H9 (cell line): ENCODE results near the gene AGXT. TPM values are rescaled to one million over a fixed set of nuclear protein-coding genes. Genes with fewer than 3 reads are reported as not detected.

ENCODE experiments used
- DNase-seq: peaks from one replicate; pipeline ENCODE4 v3.0.0-alpha.2; 2017
- H2AFZ ChIP-seq: one replicate; pipeline ENCODE4 v1.6.1; 2013; ENCODE audit warnings: mild to moderate bottlenecking, low read length, control low read depth, moderate library complexity
- H2AK5ac ChIP-seq: 2 replicates; pipeline ENCODE4 v1.6.1; 2013; ENCODE audit warnings: low read length, control low read depth, mixed read lengths; ENCODE audit not compliant: insufficient read length
- H2BK120ac ChIP-seq: one replicate; pipeline ENCODE4 v1.6.1; 2013; ENCODE audit warnings: low read depth, mild to moderate bottlenecking, low read length, control low read depth, inconsistent platforms; ENCODE audit not compliant: poor library complexity, severe bottlenecking
- H2BK12ac ChIP-seq: 2 replicates; pipeline ENCODE4 v1.6.1; 2013; ENCODE audit warnings: low read length, control low read depth, mixed read lengths, low read depth; ENCODE audit not compliant: insufficient read length
- H2BK15ac ChIP-seq: 2 replicates; pipeline ENCODE4 v1.6.1; 2013; ENCODE audit warnings: low read depth, low read length, control low read depth
- H2BK20ac ChIP-seq: one replicate; pipeline ENCODE4 v1.6.1; 2013; ENCODE audit warnings: low read depth, mild to moderate bottlenecking, low read length, control low read depth, inconsistent platforms; ENCODE audit not compliant: poor library complexity, severe bottlenecking
- H2BK5ac ChIP-seq: 2 replicates; pipeline ENCODE4 v1.6.1; 2013; ENCODE audit warnings: low read length, control low read depth, mixed read lengths; ENCODE audit not compliant: insufficient read length
- H3K14ac ChIP-seq: 2 replicates; pipeline ENCODE4 v1.6.1; 2013; ENCODE audit warnings: low read length, control low read depth; ENCODE audit not compliant: insufficient read depth
- H3K18ac ChIP-seq: 2 replicates; pipeline ENCODE4 v1.6.1; 2013; ENCODE audit warnings: low read depth, mild to moderate bottlenecking, mixed read lengths, low read length, control low read depth; ENCODE audit not compliant: insufficient read length
- H3K23ac ChIP-seq: 2 replicates; pipeline ENCODE4 v1.6.1; 2013; ENCODE audit warnings: low read length, control low read depth, mixed read lengths, low read depth; ENCODE audit not compliant: insufficient read length
- H3K23me2 ChIP-seq: 2 replicates; pipeline ENCODE4 v1.6.1; 2013; ENCODE audit warnings: low read depth, mild to moderate bottlenecking, mixed read lengths, low read length, control low read depth; ENCODE audit not compliant: insufficient read length, poor library complexity, severe bottlenecking
- H3K27ac ChIP-seq: 2 replicates; pipeline ENCODE4 v1.5.1; 2013; ENCODE audit warnings: low read length, control low read depth, mixed read lengths, low read depth; ENCODE audit not compliant: insufficient read length
- H3K27me3 ChIP-seq: 2 replicates; pipeline ENCODE4 v1.6.1; 2013; ENCODE audit warnings: low read length, control low read depth, inconsistent platforms; ENCODE audit not compliant: insufficient read depth
- H3K4ac ChIP-seq: 2 replicates; pipeline ENCODE4 v1.6.1; 2013; ENCODE audit warnings: low read depth, mild to moderate bottlenecking, control low read depth, inconsistent platforms, low read length, moderate library complexity
- H3K4me1 ChIP-seq: 2 replicates; pipeline ENCODE4 v1.6.1; 2013; ENCODE audit warnings: low read length, control low read depth, inconsistent platforms; ENCODE audit not compliant: insufficient read depth
- H3K4me2 ChIP-seq: 2 replicates; pipeline ENCODE4 v1.6.1; 2013; ENCODE audit warnings: low read length, control low read depth, mixed read lengths; ENCODE audit not compliant: insufficient read length, insufficient read depth
- H3K56ac ChIP-seq: 2 replicates; pipeline ENCODE4 v1.6.1; 2013; ENCODE audit warnings: low read depth, mild to moderate bottlenecking, mixed read lengths, low read length, control low read depth; ENCODE audit not compliant: insufficient read length
- H3K79me1 ChIP-seq: 2 replicates; pipeline ENCODE4 v1.6.1; 2013; ENCODE audit warnings: low read depth, mild to moderate bottlenecking, moderate library complexity, low read length, control low read depth, inconsistent platforms; ENCODE audit not compliant: insufficient read depth, poor library complexity, severe bottlenecking
- H3K79me2 ChIP-seq: 2 replicates; pipeline ENCODE4 v1.6.1; 2013; ENCODE audit warnings: low read length, control low read depth, inconsistent platforms; ENCODE audit not compliant: insufficient read depth
- H3K9ac ChIP-seq: 2 replicates; pipeline ENCODE4 v1.6.1; 2013; ENCODE audit warnings: low read length, control low read depth, mixed read lengths; ENCODE audit not compliant: insufficient read length; ENCODE audit errors: extremely low read depth
- H3K9me3 ChIP-seq: one replicate; pipeline ENCODE4 v1.6.1; 2013; ENCODE audit warnings: low read depth, low read length, inconsistent platforms; ENCODE audit not compliant: control insufficient read depth
- H3T11ph ChIP-seq: one replicate; pipeline ENCODE4 v1.6.1; 2013; ENCODE audit warnings: mild to moderate bottlenecking, low read length, control low read depth, inconsistent platforms
- H4K20me1 ChIP-seq: one replicate; pipeline ENCODE4 v1.6.1; 2013; ENCODE audit not compliant: control insufficient read depth, insufficient read length, insufficient read depth
- H4K5ac ChIP-seq: 2 replicates; pipeline ENCODE4 v1.6.1; 2013; ENCODE audit warnings: low read depth, mild to moderate bottlenecking, mixed read lengths, low read length, control low read depth; ENCODE audit not compliant: insufficient read length
- H4K8ac ChIP-seq: replicated peaks from 2 replicates; pipeline ENCODE4 v1.6.1; 2013; ENCODE audit warnings: low read length, control low read depth, mixed read lengths, low read depth; ENCODE audit not compliant: insufficient read length
- H4K91ac ChIP-seq: 2 replicates; pipeline ENCODE4 v1.6.1; 2013; ENCODE audit warnings: low read depth, mild to moderate bottlenecking, moderate library complexity, mixed read lengths, low read length, control low read depth; ENCODE audit not compliant: insufficient read length
- H3K27ac Mint-ChIP-seq, 3 experiments: 2 replicates in 2 of 3; 3 replicates in 1 of 3; pipeline ENCODE4 v1.8.0; 2020 to 2021; ENCODE audit warnings: mixed read lengths in 3 of 3, mild to moderate bottlenecking in 1 of 3, moderate library complexity in 1 of 3
- H3K27me3 Mint-ChIP-seq: 2 replicates; pipeline ENCODE4 v1.8.0; 2021; ENCODE audit warnings: low read depth, mild to moderate bottlenecking, moderate library complexity, mixed read lengths
- H3K36me3 Mint-ChIP-seq, 3 experiments: 2 replicates in 2 of 3; 3 replicates in 1 of 3; pipeline ENCODE4 v1.8.0; 2020 to 2021; ENCODE audit warnings: low read depth in 3 of 3, mixed read lengths in 3 of 3; ENCODE audit not compliant: insufficient read depth in 1 of 3
- H3K4me1 Mint-ChIP-seq, 2 experiments: 2 replicates each; pipeline ENCODE4 v1.8.0; 2020; ENCODE audit warnings: mixed read lengths in 2 of 2
- H3K4me3 Mint-ChIP-seq, 2 experiments: 2 replicates in 1 of 2; 3 replicates in 1 of 2; pipeline ENCODE4 v1.8.0; 2020 to 2021; ENCODE audit warnings: mild to moderate bottlenecking in 2 of 2, mixed read lengths in 2 of 2, moderate library complexity in 1 of 2
- H3K9me3 Mint-ChIP-seq, 2 experiments: 2 replicates in 1 of 2; 3 replicates in 1 of 2; pipeline ENCODE4 v1.8.0; 2020; ENCODE audit warnings: mild to moderate bottlenecking in 2 of 2, mixed read lengths in 2 of 2, moderate library complexity in 1 of 2
- CTCF ChIP-seq: fragments of 200-600 bp; sonication (generic); conservative IDR thresholded peaks from 3 replicates; pipeline ENCODE4 v1.8.0; 2021; ENCODE audit warnings: antibody characterized with exemption, mild to moderate bottlenecking
- WGBS: extraction: QIAGEN DNeasy Blood & Tissue Kit; methylation state at CpG from one replicate; pipeline ENCODE4 v1.1.7; 2013; ENCODE audit warnings: missing lambda C conversion rate, low lambda C conversion rate, mixed read lengths; ENCODE audit not compliant: insufficient read length; ENCODE audit errors: extremely low coverage; 5-methylcytosine and 5-hydroxymethylcytosine counted together
- total RNA-seq: library from RNA; stranded (reverse); gene quantifications from 2 replicates; pipeline ENCODE4 v1.2.1, GENCODE V29; 2021

AGXT gene
- total RNA-seq, 1 experiment from 2014 or later, result not detected

DNA sequence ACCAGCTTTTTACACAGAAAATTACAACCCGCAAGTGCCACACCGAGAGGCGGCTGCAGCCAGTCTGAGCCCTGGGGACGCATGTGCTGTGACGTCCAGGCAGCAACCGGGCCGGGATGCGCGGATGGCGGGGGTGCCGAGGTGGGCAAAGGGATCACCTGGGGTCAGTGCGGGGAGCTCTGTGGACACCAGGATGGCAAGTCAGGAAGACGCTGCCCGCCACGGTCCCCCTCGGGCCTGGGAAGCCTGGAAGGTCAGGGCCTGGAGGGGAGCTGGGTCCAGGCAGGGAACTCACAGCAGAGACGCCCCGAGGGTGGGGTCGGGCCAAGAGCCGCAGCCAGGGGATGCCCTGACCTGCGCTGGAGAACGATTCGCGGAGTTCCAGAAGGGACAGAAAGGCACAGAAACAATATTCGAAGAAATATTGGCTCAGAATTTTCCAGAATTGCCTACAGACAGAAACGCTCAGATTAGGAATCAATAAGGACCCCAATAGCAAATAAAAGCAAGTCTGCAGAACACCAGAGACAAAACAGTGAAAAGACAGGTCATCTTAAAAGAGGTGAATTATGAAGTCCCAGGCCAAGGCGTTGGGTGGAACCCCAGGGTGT is 36.9 kb upstream of the AGXT start:
- Mint-ChIP-seq H3K36me3 (no peaks in the 10 kb centered on the region; a peak in 1 of 7 replicates), H3K4me1 (peaks cover 2 to 7% of the 10 kb centered on the region in 2 experiments), H3K4me3 (peak overlapping the region; percentile 63 to 88), H3K9me3 (no peaks in the 10 kb centered on the region; a peak in 1 of 5 replicates), H3K27ac (no peak overlapping the region), H3K27me3 (peaks cover 66% of the 10 kb centered on the region)
- H3K23ac ChIP-seq, result no peak overlapping the region
- H3K9ac ChIP-seq, result peak overlapping the region; percentile 47
- no peaks in the 10 kb centered on the region for H3K79me2 ChIP-seq
- H3T11ph ChIP-seq, result no peak overlapping the region
- H3K14ac ChIP-seq, result no peak overlapping the region; the same call in 1 of the 2 replicates
- peak; percentile 50 for DNase-seq
- H3K4me1 ChIP-seq, result no peaks in the 10 kb centered on the region
- H2AFZ ChIP-seq, result peak overlapping the region; percentile 78
- no peaks in the 10 kb centered on the region for H3K79me1 ChIP-seq
- H3K4ac ChIP-seq, result no peak overlapping the region
- H3K27ac ChIP-seq, result no peak overlapping the region
- H4K91ac ChIP-seq, result no peak overlapping the region
- peaks cover 6% of the 10 kb centered on the region for H3K23me2 ChIP-seq
- H2BK20ac ChIP-seq, result no peak overlapping the region
- H4K8ac ChIP-seq, result no peak overlapping the region
- no peak for TF ChIP-seq CTCF
- H3K56ac ChIP-seq, result no peak overlapping the region
- no peak overlapping the region for H2AK5ac ChIP-seq
- H3K4me2 ChIP-seq, result peak overlapping the region; percentile 98
- no peak overlapping the region for H2BK15ac ChIP-seq
- H2BK120ac ChIP-seq, result no peak overlapping the region
- H4K20me1 ChIP-seq, result no peaks in the 10 kb centered on the region
- H3K27me3 ChIP-seq, result peaks cover 2% of the 10 kb centered on the region
- H3K18ac ChIP-seq, result no peak overlapping the region
- H2BK12ac ChIP-seq, result no peak overlapping the region
- no peak overlapping the region for H2BK5ac ChIP-seq
- no peaks in the 10 kb centered on the region for H3K9me3 ChIP-seq
- no peak overlapping the region for H4K5ac ChIP-seq
- WGBS, result no CpG with 5 or more reads among the region's 27 CpGs
